Kidney epithelial cell (primary cell): Measurements from ENCODE around the gene SRRD. TPM values are rescaled to one million over a fixed set of nuclear protein-coding genes. Genes with fewer than 3 reads are reported as not detected.
"Not testable (repeated sequence)": the region's sequence is repeated elsewhere in the genome, so short reads cannot be mapped to it uniquely, and the experiment has no call there.

Experiments
- DNase-seq: peaks from one replicate; pipeline ENCODE4 v3.0.0-alpha.2; 2010; ENCODE audit warnings: low read depth
- H3K27me3 ChIP-seq: 2 replicates; pipeline ENCODE4 v1.6.0; 2011; ENCODE audit warnings: low read length; ENCODE audit not compliant: control insufficient read depth, insufficient read depth
- H3K36me3 ChIP-seq: 2 replicates; pipeline ENCODE4 v1.5.1; 2011; ENCODE audit warnings: low read length; ENCODE audit not compliant: control insufficient read depth, insufficient read depth
- H3K4me3 ChIP-seq: 2 replicates; pipeline ENCODE4 v1.5.1; 2011; ENCODE audit warnings: low read depth, mild to moderate bottlenecking, control low read depth, low read length
- CTCF ChIP-seq: IDR thresholded peaks from 2 replicates; pipeline ENCODE4 v1.5.1; 2011; ENCODE audit warnings: mild to moderate bottlenecking, moderate library complexity, low read length, control low read depth, inconsistent platforms; ENCODE audit not compliant: insufficient read depth, poor library complexity, severe bottlenecking
- total RNA-seq: library from RNA; depleted of rRNA; stranded (reverse); fragments of >200 nt; gene quantifications from 2 replicates; pipeline ENCODE4 v1.2.3, GENCODE V29; 2015

The SRRD gene
- total RNA-seq, 1 donor from 2014 or later = 45.0 TPM

- no peak for TF ChIP-seq CTCF
- no peak overlapping the region for H3K4me3 ChIP-seq
Observed at GRCh38 chr22:26522592-26522991, 38.9 kb downstream of the SRRD start.

GRCh38 chr22:26524870-26525269, 41.2 kb downstream of the SRRD start:
- Histone ChIP-seq H3K4me3 (no peak overlapping the region), H3K27me3 (no peaks in the 10 kb centered on the region), H3K36me3 (no peaks in the 10 kb centered on the region)
- no peak for TF ChIP-seq CTCF
- no peak for DNase-seq

More at GRCh38 chr22:26522592-26522991, 38.9 kb downstream of the SRRD start:
- Histone ChIP-seq H3K36me3 (no peaks in the 10 kb centered on the region), H3K27me3 (no peaks in the 10 kb centered on the region)
- no peak for DNase-seq

GRCh38 chr22:26525946-26526564, 42.4 kb downstream of the SRRD start:
- H3K36me3 ChIP-seq = no peaks in the 10 kb centered on the region

GRCh38 chr22:26527167-26527566, 43.5 kb downstream of the SRRD start:
- Histone ChIP-seq H3K4me3 (no peak overlapping the region), H3K36me3 (no peaks in the 10 kb centered on the region), H3K27me3 (no peaks in the 10 kb centered on the region)
- TF ChIP-seq CTCF = no peak
- no peak for DNase-seq

More at GRCh38 chr22:26525946-26526564, 42.4 kb downstream of the SRRD start:
- no peak for DNase-seq
- no peak for TF ChIP-seq CTCF
- Histone ChIP-seq H3K4me3 (no peak overlapping the region), H3K27me3 (no peaks in the 10 kb centered on the region)

- H3K4me3 ChIP-seq = no peak overlapping the region
- H3K36me3 ChIP-seq = no peaks in the 10 kb centered on the region
- TF ChIP-seq CTCF = no peak
- DNase-seq = no peak
- H3K27me3 ChIP-seq = no peaks in the 10 kb centered on the region
Observed at GRCh38 chr22:26527574-26528465, 44.1 kb downstream of the SRRD start.

- DNase-seq, H3K36me3 ChIP-seq, H3K27me3 ChIP-seq, H3K4me3 ChIP-seq: not testable (repeated sequence)
Observed at GRCh38 chr22:26528518-26528917, 44.8 kb downstream of the SRRD start.
